ENCODE results near the gene RNU4-1.
"Not testable (repeated sequence)": the region's sequence is repeated elsewhere in the genome, so short reads cannot be mapped to it uniquely, and the experiment has no call there.

The RNU4-1 gene

GRCh38 chr12:120258323-120258896, 34.6 kb downstream of the RNU4-1 start:
- no peak for DNase-seq (ENCODE audit: low spot score)

- DNase-seq (ENCODE audit: low spot score), result peak; percentile 68
These were observed 35.8 kb downstream of the RNU4-1 start for GRCh38 chr12:120257041-120257821.

GRCh38 chr12:120254809-120255208, 38.2 kb downstream of the RNU4-1 start:
- no peak for DNase-seq (ENCODE audit: low spot score)

GRCh38 chr12:120253313-120253712, 39.7 kb downstream of the RNU4-1 start:
- not testable (repeated sequence) for DNase-seq (ENCODE audit: low spot score)

- peak; percentile 68 for DNase-seq (ENCODE audit: low spot score)
These were observed 40.7 kb downstream of the RNU4-1 start for GRCh38 chr12:120252071-120252906.

- DNase-seq (ENCODE audit: low spot score), result not testable (repeated sequence)
These were observed 41.5 kb downstream of the RNU4-1 start for GRCh38 chr12:120251364-120252070.

- no peak for DNase-seq (ENCODE audit: low spot score)
These were observed 42.9 kb downstream of the RNU4-1 start for GRCh38 chr12:120249875-120250795.

- DNase-seq (ENCODE audit: low spot score), result no peak
These were observed 43.7 kb downstream of the RNU4-1 start for GRCh38 chr12:120249266-120249874.

GRCh38 chr12:120247621-120248030, 45.4 kb downstream of the RNU4-1 start:
- DNase-seq (ENCODE audit: low spot score), result peak; percentile 37

GRCh38 chr12:120247183-120247582, 45.9 kb downstream of the RNU4-1 start:
- DNase-seq (ENCODE audit: low spot score), result no peak

GRCh38 chr12:120246705-120247104, 46.3 kb downstream of the RNU4-1 start:
- DNase-seq (ENCODE audit: low spot score), result not testable (repeated sequence)

Measured in kidney tubule cell (primary cell).